BLaER1 treated with 17β-estradiol and CSF1 and Interleukin-3, amounts not matched to agents 10 nM and 100 nM (cell line): ENCODE measurements around the gene CACNA2D3.

Experiments used
- H3K27ac ChIP-seq, 11 experiments: shearing (Covaris generic); formaldehyde crosslinking; 2 replicates each; pipeline ENCODE4 v1.8.1; 2022
- H3K27me3 ChIP-seq, 11 experiments: shearing (Covaris generic); formaldehyde crosslinking; 2 replicates each; pipeline ENCODE4 v1.8.1; 2022
- H3K36me3 ChIP-seq, 11 experiments: shearing (Covaris generic); formaldehyde crosslinking; 2 replicates each; pipeline ENCODE4 v1.8.1; 2022
- H3K4me1 ChIP-seq, 10 experiments: shearing (Covaris generic); formaldehyde crosslinking; 2 replicates each; pipeline ENCODE4 v1.8.1; 2022
- H3K4me2 ChIP-seq, 11 experiments: shearing (Covaris generic); formaldehyde crosslinking; 2 replicates each; pipeline ENCODE4 v1.8.1; 2022
- H3K4me3 ChIP-seq, 10 experiments: shearing (Covaris generic); formaldehyde crosslinking; 2 replicates each; pipeline ENCODE4 v1.8.1; 2022
- H3K9ac ChIP-seq, 11 experiments: shearing (Covaris generic); formaldehyde crosslinking; 2 replicates each; pipeline ENCODE4 v1.8.1; 2022
- H3K9me3 ChIP-seq, 11 experiments: shearing (Covaris generic); formaldehyde crosslinking; replicated peaks in 1 of 11; 2 replicates each; pipeline ENCODE4 v1.8.1; 2022
- H4K20me1 ChIP-seq, 11 experiments: shearing (Covaris generic); formaldehyde crosslinking; 2 replicates each; pipeline ENCODE4 v1.8.1; 2022
- Cebpa-rat ChIP-seq, 11 experiments: shearing (Covaris generic); IDR thresholded peaks; 2 replicates each; pipeline ENCODE4 v1.8.1; 2022

CACNA2D3 gene

DNA sequence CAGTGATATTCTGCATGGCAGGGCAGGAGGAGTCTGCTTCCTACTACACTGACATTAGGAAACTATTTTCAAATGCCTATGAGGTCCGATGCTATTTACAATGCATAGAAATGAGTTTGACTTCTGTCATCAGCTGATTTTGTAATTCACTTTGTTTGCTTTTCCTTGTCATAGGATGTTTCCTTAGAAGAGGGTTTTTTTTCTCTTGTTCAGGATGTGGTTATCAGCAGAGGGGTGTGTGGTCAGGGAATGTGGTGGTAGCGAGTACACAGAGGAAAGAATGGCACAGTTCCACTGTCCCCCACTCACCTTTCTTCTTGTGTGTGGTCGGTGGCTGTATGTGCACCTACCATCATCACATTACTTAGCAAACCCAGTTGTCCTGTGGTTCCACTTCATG lies 574.0 kb downstream of the CACNA2D3 start:
- no peak for TF ChIP-seq Cebpa-rat (IDR thresholded peaks at IDR 0.05)
- Histone ChIP-seq H3K9me3 (no peaks in the 10 kb centered on the region), H3K4me3 (no peak overlapping the region), H3K9ac (no peak overlapping the region), H3K27ac (no peak overlapping the region), H4K20me1 (no peaks in the 10 kb centered on the region), H3K4me1 (no peaks in the 10 kb centered on the region), H3K36me3 (no peaks in the 10 kb centered on the region), H3K27me3 (no peaks in the 10 kb centered on the region), H3K4me2 (no peak overlapping the region)

- TF ChIP-seq Cebpa-rat (IDR thresholded peaks at IDR 0.05): no peak
Observed at GRCh38 chr3:54698054-54698453, 575.7 kb downstream of the CACNA2D3 start.

GRCh38 chr3:54703923-54704322 lies 581.6 kb downstream of the CACNA2D3 start:
- H3K4me2 ChIP-seq: no peak overlapping the region
- no peak overlapping the region for H3K9ac ChIP-seq
- no peak overlapping the region for H3K4me3 ChIP-seq
- no peaks in the 10 kb centered on the region for H3K4me1 ChIP-seq
- no peaks in the 10 kb centered on the region for H3K9me3 ChIP-seq
- no peak for TF ChIP-seq Cebpa-rat (IDR thresholded peaks at IDR 0.05)
- H3K36me3 ChIP-seq: no peaks in the 10 kb centered on the region
- H3K27me3 ChIP-seq: no peaks in the 10 kb centered on the region
- H4K20me1 ChIP-seq: no peaks in the 10 kb centered on the region
- H3K27ac ChIP-seq: no peak overlapping the region

More at GRCh38 chr3:54698054-54698453, 575.7 kb downstream of the CACNA2D3 start:
- Histone ChIP-seq H3K4me1 (no peaks in the 10 kb centered on the region), H3K27me3 (no peaks in the 10 kb centered on the region), H3K36me3 (no peaks in the 10 kb centered on the region), H3K9me3 (no peaks in the 10 kb centered on the region), H3K4me2 (no peak overlapping the region), H4K20me1 (no peaks in the 10 kb centered on the region), H3K27ac (no peak overlapping the region), H3K4me3 (no peak overlapping the region), H3K9ac (no peak overlapping the region)

DNA sequence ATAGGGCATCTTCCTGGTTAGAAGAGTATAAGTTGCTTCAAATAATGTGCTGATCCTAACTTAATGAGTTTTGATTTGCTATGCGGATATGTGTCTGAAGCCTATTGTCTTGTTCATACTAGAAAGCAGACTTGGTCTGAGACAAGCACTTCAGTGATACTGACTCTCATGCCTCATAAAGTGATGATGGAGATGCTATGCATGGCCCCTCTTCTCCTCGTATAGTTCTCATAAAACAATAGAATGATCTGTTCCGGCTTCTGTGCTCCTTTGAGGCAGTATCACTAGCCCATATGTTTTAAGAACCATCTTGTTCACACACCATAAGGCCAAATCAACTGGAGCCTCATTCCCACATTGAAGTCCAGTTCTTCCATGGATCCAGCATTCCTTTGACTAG lies 583.4 kb downstream of the CACNA2D3 start:
- H3K4me3 ChIP-seq: no peak overlapping the region
- no peak for TF ChIP-seq Cebpa-rat (IDR thresholded peaks at IDR 0.05)
- H3K9me3 ChIP-seq: no peaks in the 10 kb centered on the region
- no peaks in the 10 kb centered on the region for H3K36me3 ChIP-seq
- no peaks in the 10 kb centered on the region for H3K4me1 ChIP-seq
- H3K27ac ChIP-seq: no peak overlapping the region
- H3K27me3 ChIP-seq: no peaks in the 10 kb centered on the region
- no peaks in the 10 kb centered on the region for H4K20me1 ChIP-seq
- H3K9ac ChIP-seq: no peak overlapping the region
- H3K4me2 ChIP-seq: no peak overlapping the region

- Histone ChIP-seq H3K9ac (no peak overlapping the region), H4K20me1 (no peaks in the 10 kb centered on the region), H3K9me3 (0 out of 22 replicates have a peak, but pooled peaks cover 0 to 2% (median 0%) of the 10 kb centered on the region in 11 experiments), H3K36me3 (no peaks in the 10 kb centered on the region), H3K27me3 (no peaks in the 10 kb centered on the region), H3K4me3 (no peak overlapping the region), H3K27ac (no peak overlapping the region), H3K4me1 (no peaks in the 10 kb centered on the region), H3K4me2 (no peak overlapping the region)
- TF ChIP-seq Cebpa-rat (IDR thresholded peaks at IDR 0.05): no peak
Observed at GRCh38 chr3:54706738-54707137, 584.4 kb downstream of the CACNA2D3 start.

- Histone ChIP-seq H3K4me1 (peaks cover 0 to 17% (median 4%) of the 10 kb centered on the region in 10 experiments; a peak in 10 of 20 replicates), H3K27me3 (no peaks in the 10 kb centered on the region), H3K4me2 (no peak overlapping the region), H3K9me3 (peaks cover 0 to 10% (median 5%) of the 10 kb centered on the region in 11 experiments; a peak in 5 of 22 replicates), H3K9ac (no peak overlapping the region), H3K4me3 (no peak overlapping the region), H3K36me3 (no peaks in the 10 kb centered on the region), H3K27ac (no peak overlapping the region), H4K20me1 (no peaks in the 10 kb centered on the region)
- TF ChIP-seq Cebpa-rat (IDR thresholded peaks at IDR 0.05): no peak
Observed at GRCh38 chr3:54709785-54710184, 587.4 kb downstream of the CACNA2D3 start.

GRCh38 chr3:54710954-54711353 lies 588.6 kb downstream of the CACNA2D3 start:
- Histone ChIP-seq H3K4me3 (no peak overlapping the region), H4K20me1 (no peaks in the 10 kb centered on the region), H3K9me3 (peaks cover 0 to 16% (median 5%) of the 10 kb centered on the region in 11 experiments; a peak in 5 of 22 replicates), H3K27ac (no peak overlapping the region), H3K4me1 (peaks cover 0 to 17% (median 4%) of the 10 kb centered on the region in 10 experiments; a peak in 10 of 20 replicates), H3K4me2 (no peak overlapping the region), H3K36me3 (no peaks in the 10 kb centered on the region), H3K27me3 (no peaks in the 10 kb centered on the region), H3K9ac (no peak overlapping the region)
- no peak for TF ChIP-seq Cebpa-rat (IDR thresholded peaks at IDR 0.05)

DNA sequence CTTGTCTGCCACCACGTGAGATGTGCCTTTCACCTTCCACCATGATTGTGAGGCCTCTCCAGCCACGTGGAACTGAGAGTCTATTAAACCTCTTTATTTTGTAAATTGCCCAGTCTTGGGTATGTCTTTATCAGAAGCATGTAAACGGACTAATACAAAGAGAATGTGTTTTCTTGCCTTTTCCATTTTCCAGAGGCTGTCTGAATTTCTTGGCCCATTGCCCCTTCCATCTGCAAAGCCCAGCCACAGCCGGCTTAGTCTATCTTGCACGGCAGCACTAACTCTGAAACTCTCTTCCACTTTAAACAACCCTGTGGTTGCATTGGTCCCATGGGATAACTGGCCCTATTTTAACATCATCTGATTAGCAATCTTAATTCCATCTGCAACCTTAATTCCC lies 590.2 kb downstream of the CACNA2D3 start:
- TF ChIP-seq Cebpa-rat (IDR thresholded peaks at IDR 0.05): no peak
- no peaks in the 10 kb centered on the region for H4K20me1 ChIP-seq
- H3K9me3 ChIP-seq: peaks cover 0 to 16% (median 5%) of the 10 kb centered on the region in 11 experiments; a peak in 5 of 22 replicates
- peaks cover 0 to 17% (median 4%) of the 10 kb centered on the region in 10 experiments; a peak in 10 of 20 replicates for H3K4me1 ChIP-seq
- H3K4me2 ChIP-seq: peak overlapping the region in 5 of 11 experiments; percentile 9 to 71 (median 11); a peak in 5 of 22 replicates
- H3K4me3 ChIP-seq: no peak overlapping the region
- no peaks in the 10 kb centered on the region for H3K36me3 ChIP-seq
- no peak overlapping the region for H3K27ac ChIP-seq
- no peaks in the 10 kb centered on the region for H3K27me3 ChIP-seq
- no peak overlapping the region for H3K9ac ChIP-seq

- TF ChIP-seq Cebpa-rat (IDR thresholded peaks at IDR 0.05): no peak
- H4K20me1 ChIP-seq: no peaks in the 10 kb centered on the region
- no peaks in the 10 kb centered on the region for H3K36me3 ChIP-seq
- H3K9ac ChIP-seq: no peak overlapping the region
- no peak overlapping the region for H3K4me3 ChIP-seq
- no peaks in the 10 kb centered on the region for H3K27me3 ChIP-seq
- peak overlapping the region in 5 of 11 experiments; percentile 21 to 71 (median 47); a peak in 9 of 22 replicates for H3K4me2 ChIP-seq
- H3K4me1 ChIP-seq: peaks cover 0 to 17% (median 4%) of the 10 kb centered on the region in 10 experiments; a peak in 10 of 20 replicates
- peaks cover 0 to 16% (median 5%) of the 10 kb centered on the region in 11 experiments; a peak in 5 of 22 replicates for H3K9me3 ChIP-seq
- no peak overlapping the region for H3K27ac ChIP-seq
Observed at GRCh38 chr3:54713031-54713430, 590.7 kb downstream of the CACNA2D3 start.

DNA sequence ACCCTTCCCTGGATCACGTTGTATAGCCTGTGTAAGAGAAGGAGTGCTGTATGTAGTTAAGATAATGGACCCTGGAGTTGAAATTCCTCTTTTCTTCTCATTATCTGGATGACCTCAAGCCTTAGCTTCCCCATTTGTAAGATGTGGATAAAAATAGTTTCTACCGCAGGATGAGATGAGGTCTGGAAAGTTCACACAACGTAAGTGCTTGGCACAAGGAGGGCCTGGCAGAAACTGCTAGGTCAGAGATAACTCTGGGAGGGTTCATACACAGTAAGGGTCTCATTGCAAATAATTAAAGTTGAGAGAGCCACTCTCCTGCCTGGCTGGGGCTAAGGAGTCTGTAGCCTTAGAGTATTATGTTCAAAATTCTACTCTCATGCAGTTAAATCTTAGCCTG lies 591.1 kb downstream of the CACNA2D3 start:
- Histone ChIP-seq H4K20me1 (no peaks in the 10 kb centered on the region), H3K9me3 (peaks cover 0 to 16% (median 5%) of the 10 kb centered on the region in 11 experiments; a peak in 5 of 22 replicates), H3K27me3 (no peaks in the 10 kb centered on the region), H3K9ac (no peak overlapping the region), H3K4me1 (peaks cover 0 to 17% (median 4%) of the 10 kb centered on the region in 10 experiments; a peak in 10 of 20 replicates), H3K36me3 (no peaks in the 10 kb centered on the region), H3K27ac (no peak overlapping the region), H3K4me3 (no peak overlapping the region), H3K4me2 (peak overlapping the region in 5 of 11 experiments; percentile 21 to 71 (median 47); a peak in 9 of 22 replicates)
- TF ChIP-seq Cebpa-rat (IDR thresholded peaks at IDR 0.05): no peak
